Stimulated activated CD8-positive, alpha-beta memory T cell treated with anti-CD3 and anti-CD28 coated beads, Interleukin-4, amount 100 ng/mL, for 1 hour (primary cell): ENCODE measurements around the gene MLX.
"Not testable (repeated sequence)": the region's sequence is repeated elsewhere in the genome, so short reads cannot be mapped to it uniquely, and the experiment has no call there.

Source experiments
- DNase-seq, 2 donors: peaks; one replicate each; pipeline ENCODE4 v3.0.0-alpha.2; 2020; ENCODE audit warnings: low read depth in 2 of 2, low spot score in 1 of 2

Gene MLX

DNA sequence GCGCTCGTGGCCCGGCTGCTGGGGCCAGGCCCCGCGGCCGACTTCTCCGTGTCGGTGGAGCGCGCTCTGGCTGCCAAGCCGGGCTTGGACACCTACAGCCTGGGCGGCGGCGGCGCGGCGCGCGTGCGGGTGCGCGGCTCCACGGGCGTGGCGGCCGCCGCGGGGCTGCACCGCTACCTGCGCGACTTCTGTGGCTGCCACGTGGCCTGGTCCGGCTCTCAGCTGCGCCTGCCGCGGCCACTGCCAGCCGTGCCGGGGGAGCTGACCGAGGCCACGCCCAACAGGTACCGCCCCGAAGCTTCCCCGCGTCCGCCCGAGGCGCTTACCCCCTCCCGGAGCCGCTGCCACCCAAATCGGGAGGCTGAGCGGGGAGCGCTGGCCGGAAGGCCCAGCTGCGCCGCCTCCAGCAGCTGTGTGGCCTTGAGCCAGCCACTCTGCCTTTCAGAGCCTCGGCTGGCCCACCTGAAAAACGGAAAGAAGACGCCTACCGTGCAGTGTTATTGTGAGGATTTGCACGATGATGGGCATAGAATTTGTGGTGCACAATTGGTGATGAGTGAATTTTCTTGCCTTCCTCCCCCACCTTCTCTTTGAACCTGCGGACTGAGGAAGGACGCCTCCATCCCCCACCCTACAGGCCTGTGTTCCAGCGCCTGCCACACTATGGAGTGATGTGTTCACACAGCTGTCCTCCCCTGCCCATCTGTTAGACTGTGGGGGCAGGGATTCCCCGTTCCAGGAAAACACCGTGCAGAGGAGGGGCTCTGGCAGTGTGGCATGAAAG, 30.3 kb upstream of the MLX start:
- DNase-seq: peak in 1 of 2 donors; percentile 51

DNA sequence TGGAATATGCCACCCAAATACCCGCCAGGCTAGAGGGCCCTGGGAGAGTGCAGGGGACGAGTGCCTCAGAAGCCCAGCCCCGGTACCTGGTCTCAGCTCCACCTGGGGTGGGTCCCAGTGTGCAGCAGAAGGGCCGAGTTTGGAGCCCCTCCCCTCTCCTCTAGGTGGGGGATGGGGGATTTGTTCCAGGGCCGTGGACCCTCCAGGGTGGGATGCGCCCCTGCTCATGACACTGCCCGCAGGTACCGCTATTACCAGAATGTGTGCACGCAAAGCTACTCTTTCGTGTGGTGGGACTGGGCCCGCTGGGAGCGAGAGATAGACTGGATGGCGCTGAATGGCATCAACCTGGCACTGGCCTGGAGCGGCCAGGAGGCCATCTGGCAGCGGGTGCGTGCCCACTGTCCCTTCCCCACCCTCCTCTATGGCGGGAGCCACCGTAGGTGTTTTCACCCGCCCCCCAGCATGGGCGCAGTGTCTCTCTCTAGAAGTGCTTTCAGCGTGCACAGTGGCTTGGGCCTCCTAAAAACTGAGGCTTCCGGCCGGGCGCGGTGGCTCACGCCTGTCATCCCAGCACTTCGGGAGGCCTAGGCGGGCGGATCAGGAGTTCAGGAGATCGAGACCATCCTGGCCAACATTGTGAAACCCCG, 29.6 kb upstream of the MLX start:
- no peak for DNase-seq

DNA sequence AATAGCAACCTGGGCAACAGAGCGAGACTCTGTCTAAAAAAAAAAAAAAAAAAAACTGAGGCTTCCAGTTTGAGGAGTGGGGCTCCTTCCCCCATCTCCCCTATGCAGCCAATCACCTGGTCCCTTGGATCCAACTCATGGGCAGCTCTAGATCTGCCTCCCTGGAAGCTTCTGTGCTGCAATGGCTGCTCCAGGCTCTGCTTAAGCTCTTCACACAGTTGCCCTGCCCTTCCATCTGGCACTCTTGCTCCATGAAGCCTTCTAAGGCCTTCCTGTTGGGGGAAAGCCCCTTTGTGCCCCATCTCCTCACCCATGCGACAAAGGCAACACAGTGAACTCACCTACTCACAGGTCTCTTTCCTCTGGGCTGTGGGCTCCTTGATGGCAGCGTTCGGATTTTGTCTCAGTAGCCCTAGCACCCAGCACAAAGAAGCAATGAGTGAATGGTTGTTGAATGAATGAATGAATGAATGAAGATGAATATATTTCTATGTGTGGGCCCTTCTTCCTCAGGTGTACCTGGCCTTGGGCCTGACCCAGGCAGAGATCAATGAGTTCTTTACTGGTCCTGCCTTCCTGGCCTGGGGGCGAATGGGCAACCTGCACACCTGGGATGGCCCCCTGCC, 29.0 kb upstream of the MLX start:
- DNase-seq: no peak

DNA sequence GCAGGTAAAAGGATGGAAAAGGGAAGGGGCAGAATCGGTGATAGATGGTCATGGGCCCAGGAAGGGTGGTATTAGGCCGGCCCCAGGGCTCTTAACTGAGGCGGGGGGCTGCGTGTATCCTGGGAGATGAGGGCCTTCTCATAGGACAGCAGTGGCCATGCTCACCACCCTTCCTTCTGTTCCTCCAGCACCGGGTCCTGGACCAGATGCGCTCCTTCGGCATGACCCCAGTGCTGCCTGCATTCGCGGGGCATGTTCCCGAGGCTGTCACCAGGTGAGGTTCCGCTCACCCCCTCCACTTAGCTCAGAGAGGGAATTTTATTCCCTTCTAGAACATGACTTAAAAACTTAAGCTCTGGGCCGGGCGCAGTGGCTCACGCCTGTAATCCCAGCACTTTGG, 28.4 kb upstream of the MLX start:
- no peak for DNase-seq

DNA sequence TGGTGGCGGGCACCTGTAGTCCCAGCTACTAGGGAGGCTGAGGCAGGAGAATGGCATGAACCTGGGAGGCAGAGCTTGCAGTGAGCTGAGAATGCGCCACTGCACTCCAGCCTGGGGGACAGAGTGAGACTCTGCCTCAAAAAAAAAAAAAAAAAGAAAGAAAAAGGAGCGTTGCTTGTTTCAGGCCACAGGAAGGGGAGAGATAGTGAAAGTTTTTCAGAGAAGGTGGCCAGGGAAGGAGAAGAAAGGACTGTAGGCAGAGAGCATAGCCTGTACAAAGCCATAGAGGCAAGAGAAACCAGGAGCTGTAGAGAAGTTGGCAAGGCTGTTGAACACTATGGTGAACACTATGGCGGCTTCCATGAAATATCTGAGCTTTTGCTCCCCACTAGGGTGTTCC, 26.3 kb upstream of the MLX start:
- DNase-seq: not testable (repeated sequence)

GRCh38 chr17:42541041-42541833, 25.7 kb upstream of the MLX start:
- no peak for DNase-seq

DNA sequence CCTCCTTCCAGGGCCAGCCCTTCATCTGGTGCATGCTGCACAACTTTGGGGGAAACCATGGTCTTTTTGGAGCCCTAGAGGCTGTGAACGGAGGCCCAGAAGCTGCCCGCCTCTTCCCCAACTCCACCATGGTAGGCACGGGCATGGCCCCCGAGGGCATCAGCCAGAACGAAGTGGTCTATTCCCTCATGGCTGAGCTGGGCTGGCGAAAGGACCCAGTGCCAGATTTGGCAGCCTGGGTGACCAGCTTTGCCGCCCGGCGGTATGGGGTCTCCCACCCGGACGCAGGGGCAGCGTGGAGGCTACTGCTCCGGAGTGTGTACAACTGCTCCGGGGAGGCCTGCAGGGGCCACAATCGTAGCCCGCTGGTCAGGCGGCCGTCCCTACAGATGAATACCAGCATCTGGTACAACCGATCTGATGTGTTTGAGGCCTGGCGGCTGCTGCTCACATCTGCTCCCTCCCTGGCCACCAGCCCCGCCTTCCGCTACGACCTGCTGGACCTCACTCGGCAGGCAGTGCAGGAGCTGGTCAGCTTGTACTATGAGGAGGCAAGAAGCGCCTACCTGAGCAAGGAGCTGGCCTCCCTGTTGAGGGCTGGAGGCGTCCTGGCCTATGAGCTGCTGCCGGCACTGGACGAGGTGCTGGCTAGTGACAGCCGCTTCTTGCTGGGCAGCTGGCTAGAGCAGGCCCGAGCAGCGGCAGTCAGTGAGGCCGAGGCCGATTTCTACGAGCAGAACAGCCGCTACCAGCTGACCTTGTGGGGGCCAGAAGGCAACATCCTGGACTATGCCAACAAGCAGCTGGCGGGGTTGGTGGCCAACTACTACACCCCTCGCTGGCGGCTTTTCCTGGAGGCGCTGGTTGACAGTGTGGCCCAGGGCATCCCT, 23.5 kb upstream of the MLX start:
- no peak for DNase-seq

DNA sequence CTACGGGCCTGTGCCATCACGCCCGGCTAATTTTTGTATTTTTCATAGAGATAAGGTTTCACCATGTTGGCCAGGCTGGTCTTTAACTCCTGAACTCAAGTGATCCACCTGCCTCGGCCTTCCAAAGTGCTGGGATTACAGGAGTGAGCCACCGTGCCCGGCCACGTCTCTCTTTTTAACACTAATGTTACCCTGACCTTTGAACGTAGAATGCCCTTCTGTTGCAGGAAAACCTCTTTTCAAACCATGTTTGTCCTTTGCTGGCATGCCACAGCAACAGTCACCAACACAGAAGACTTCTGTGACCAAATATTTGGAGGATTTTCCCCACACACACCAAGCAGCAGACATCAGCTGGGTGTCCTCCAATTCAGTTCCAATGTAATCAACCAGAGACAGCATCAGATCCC, 22.0 kb upstream of the MLX start:
- no peak for DNase-seq

DNA sequence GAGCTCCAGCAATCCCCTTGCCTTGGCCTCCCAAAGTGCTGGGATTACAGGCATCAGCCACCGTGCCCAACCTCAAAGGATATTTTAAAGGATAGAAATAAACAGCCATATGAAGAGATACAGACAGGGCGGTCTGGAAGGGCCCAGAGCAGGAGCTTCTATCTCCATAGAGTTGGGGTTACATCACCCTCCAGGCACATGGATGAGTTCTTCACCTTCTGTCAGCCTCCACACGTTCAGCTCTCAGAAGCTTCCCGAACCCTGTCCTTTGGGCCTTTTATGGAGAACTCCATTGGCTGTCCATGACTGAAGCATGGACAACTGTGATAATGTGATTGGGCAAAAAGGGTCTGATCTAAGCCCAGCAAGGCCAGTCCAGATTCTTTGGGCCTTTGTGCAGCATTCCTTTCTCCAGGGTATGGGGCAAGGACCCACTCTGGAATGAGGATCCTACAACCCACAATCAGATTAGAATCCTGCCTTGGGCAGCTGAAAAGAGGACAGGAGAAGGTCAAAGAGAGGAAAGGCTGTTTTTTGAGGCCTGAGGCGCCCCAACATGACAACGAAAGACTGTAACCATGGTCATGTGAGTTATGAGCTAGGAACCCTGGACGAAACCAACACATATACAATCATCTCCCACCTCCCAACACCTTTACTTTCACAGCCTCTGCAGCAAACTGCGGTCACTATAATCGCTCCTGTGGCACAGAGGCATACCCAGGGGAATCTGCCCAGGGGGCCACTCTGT, 21.0 kb upstream of the MLX start:
- DNase-seq: not testable (repeated sequence)

GRCh38 chr17:42547001-42547461, 19.9 kb upstream of the MLX start:
- DNase-seq: no peak

- DNase-seq: no peak
Measured at GRCh38 chr17:42547698-42548069, 19.2 kb upstream of the MLX start.

GRCh38 chr17:42548070-42548837, 18.6 kb upstream of the MLX start:
- peak in 1 of 2 donors; percentile 50 for DNase-seq

DNA sequence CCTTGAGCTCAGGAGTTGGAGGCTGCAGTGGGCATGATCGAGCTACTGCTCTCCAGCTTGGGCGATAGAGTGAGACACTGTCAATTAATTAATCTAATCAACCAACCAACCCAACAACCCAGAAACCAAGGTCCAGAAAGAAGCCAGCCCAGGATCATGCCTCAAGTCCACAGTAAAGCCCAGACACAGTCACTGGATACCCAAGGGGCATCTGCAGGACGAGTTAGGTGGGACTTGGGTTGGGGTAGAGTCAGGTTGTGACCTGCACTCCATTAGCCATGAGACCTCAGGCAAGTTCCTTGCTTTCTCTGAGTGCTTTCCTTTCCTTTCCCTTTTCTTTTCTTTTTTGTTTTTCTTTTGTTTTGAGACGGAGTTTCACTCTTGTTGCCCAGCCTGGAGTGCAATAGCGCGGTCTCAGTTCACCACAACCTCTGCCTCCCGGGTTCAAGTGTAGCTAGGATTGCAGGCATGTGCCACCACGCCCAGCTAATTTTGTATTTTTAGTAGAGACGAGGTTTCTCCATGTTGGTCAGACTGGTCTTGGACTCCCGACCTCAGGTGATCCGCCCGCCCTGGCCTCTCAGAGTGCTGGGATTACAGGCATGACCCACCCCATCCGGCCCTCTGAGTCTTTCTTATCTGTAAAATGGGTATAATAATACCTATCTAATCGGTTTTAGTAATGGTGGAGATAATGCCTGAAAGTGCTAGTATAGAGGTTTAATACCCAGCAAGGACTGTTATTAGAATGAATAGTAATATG, 17.7 kb upstream of the MLX start:
- no peak for DNase-seq

- not testable (repeated sequence) for DNase-seq
Measured at GRCh38 chr17:42552736-42553135, 14.2 kb upstream of the MLX start, which contains the start of gene HSD17B1. Gene HSD17B1, plus strand, starts transcription at chr17:42552923. Its CDS starts 11 bp downstream, at chr17:42552934.

GRCh38 chr17:42553161-42553818, 13.6 kb upstream of the MLX start:
- DNase-seq: no peak

DNA sequence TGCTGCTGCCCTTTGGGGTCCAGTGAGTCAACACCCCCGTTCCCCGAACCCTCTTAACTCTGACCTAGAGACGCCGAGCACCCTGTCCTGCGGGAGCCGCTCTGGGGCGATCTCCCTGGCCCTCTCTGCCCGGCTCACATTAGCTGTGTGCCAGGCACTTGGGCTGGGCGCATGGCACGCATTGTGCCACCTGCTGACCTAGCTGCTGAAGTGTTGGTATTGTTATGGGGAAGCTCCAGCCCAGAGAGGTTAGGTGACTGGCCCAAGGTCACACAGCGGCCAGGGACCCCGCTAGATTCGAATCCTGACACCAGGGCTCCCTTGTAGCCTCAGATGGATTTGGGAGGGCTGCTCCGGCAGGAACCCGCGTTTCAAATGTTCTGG, 13.0 kb upstream of the MLX start:
- DNase-seq: no peak

- DNase-seq: peak in 1 of 2 donors; percentile 62
Measured at GRCh38 chr17:42554250-42555121, 12.4 kb upstream of the MLX start.
